ENCODE measurements around the gene ALPK1.

- TF ChIP-seq CTCF (IDR thresholded peaks at IDR 0.05; ENCODE audit: borderline replicate concordance, extremely low read depth, low read length, poor library complexity, severe bottlenecking) (no peak), EZH2 (IDR thresholded peaks at IDR 0.05; ENCODE audit: borderline replicate concordance, low read depth, low read length, severe bottlenecking) (no peak)
These were observed 14.1 kb upstream of the ALPK1 start for GRCh38 chr4:112282860-112283667.
